Measurements from ENCODE around the gene CDH4.

The CDH4 gene

GRCh38 chr20:61850457-61850856, 598.4 kb downstream of the CDH4 start:
- DNase-seq (ENCODE audit: low read depth in 1 of 2, low spot score in 1 of 2): no peak
- H3K27ac ChIP-seq (replicated peaks): no peak overlapping the region
- TF ChIP-seq GABPA (IDR thresholded peaks at IDR 0.05; ENCODE audit: low read depth): no peak
- TF ChIP-seq POLR2AphosphoS5 (IDR thresholded peaks at IDR 0.05; ENCODE audit: low read depth): no peak
- TF ChIP-seq, protein P1, sequence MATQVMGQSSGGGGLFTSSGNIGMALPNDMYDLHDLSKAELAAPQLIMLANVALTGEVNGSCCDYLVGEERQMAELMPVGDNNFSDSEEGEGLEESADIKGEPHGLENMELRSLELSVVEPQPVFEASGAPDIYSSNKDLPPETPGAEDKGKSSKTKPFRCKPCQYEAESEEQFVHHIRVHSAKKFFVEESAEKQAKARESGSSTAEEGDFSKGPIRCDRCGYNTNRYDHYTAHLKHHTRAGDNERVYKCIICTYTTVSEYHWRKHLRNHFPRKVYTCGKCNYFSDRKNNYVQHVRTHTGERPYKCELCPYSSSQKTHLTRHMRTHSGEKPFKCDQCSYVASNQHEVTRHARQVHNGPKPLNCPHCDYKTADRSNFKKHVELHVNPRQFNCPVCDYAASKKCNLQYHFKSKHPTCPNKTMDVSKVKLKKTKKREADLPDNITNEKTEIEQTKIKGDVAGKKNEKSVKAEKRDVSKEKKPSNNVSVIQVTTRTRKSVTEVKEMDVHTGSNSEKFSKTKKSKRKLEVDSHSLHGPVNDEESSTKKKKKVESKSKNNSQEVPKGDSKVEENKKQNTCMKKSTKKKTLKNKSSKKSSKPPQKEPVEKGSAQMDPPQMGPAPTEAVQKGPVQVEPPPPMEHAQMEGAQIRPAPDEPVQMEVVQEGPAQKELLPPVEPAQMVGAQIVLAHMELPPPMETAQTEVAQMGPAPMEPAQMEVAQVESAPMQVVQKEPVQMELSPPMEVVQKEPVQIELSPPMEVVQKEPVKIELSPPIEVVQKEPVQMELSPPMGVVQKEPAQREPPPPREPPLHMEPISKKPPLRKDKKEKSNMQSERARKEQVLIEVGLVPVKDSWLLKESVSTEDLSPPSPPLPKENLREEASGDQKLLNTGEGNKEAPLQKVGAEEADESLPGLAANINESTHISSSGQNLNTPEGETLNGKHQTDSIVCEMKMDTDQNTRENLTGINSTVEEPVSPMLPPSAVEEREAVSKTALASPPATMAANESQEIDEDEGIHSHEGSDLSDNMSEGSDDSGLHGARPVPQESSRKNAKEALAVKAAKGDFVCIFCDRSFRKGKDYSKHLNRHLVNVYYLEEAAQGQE (IDR thresholded peaks at IDR 0.05; ENCODE audit: insufficient replicate concordance, low read depth): no peak
- no peak for TF ChIP-seq SPI1 (IDR thresholded peaks at IDR 0.05; ENCODE audit: borderline replicate concordance, low read depth)
- TF ChIP-seq, protein P2, sequence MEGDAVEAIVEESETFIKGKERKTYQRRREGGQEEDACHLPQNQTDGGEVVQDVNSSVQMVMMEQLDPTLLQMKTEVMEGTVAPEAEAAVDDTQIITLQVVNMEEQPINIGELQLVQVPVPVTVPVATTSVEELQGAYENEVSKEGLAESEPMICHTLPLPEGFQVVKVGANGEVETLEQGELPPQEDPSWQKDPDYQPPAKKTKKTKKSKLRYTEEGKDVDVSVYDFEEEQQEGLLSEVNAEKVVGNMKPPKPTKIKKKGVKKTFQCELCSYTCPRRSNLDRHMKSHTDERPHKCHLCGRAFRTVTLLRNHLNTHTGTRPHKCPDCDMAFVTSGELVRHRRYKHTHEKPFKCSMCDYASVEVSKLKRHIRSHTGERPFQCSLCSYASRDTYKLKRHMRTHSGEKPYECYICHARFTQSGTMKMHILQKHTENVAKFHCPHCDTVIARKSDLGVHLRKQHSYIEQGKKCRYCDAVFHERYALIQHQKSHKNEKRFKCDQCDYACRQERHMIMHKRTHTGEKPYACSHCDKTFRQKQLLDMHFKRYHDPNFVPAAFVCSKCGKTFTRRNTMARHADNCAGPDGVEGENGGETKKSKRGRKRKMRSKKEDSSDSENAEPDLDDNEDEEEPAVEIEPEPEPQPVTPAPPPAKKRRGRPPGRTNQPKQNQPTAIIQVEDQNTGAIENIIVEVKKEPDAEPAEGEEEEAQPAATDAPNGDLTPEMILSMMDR (IDR thresholded peaks at IDR 0.05; ENCODE audit: insufficient read depth, low read length): no peak
- H3K27me3 ChIP-seq (ENCODE audit: insufficient read depth, poor library complexity, severe bottlenecking): no peaks in the 10 kb centered on the region
- no peak overlapping the region for H3K4me3 ChIP-seq (replicated peaks; ENCODE audit: insufficient read depth, low read length)

GRCh38 chr20:61850926-61851900, 599.2 kb downstream of the CDH4 start:
- H3K27me3 ChIP-seq (ENCODE audit: insufficient read depth, poor library complexity, severe bottlenecking): no peaks in the 10 kb centered on the region
- no peak overlapping the region for H3K27ac ChIP-seq (replicated peaks)
- no peak overlapping the region for H3K4me3 ChIP-seq (replicated peaks; ENCODE audit: insufficient read depth, low read length)
- TF ChIP-seq, protein P2 (IDR thresholded peaks at IDR 0.05; ENCODE audit: insufficient read depth, low read length): no peak
- TF ChIP-seq, protein P1 (IDR thresholded peaks at IDR 0.05; ENCODE audit: insufficient replicate concordance, low read depth): no peak
- TF ChIP-seq GABPA (IDR thresholded peaks at IDR 0.05; ENCODE audit: low read depth) (no peak), POLR2AphosphoS5 (IDR thresholded peaks at IDR 0.05; ENCODE audit: low read depth) (no peak)
- DNase-seq (ENCODE audit: low read depth in 1 of 2, low spot score in 1 of 2): no peak

DNA sequence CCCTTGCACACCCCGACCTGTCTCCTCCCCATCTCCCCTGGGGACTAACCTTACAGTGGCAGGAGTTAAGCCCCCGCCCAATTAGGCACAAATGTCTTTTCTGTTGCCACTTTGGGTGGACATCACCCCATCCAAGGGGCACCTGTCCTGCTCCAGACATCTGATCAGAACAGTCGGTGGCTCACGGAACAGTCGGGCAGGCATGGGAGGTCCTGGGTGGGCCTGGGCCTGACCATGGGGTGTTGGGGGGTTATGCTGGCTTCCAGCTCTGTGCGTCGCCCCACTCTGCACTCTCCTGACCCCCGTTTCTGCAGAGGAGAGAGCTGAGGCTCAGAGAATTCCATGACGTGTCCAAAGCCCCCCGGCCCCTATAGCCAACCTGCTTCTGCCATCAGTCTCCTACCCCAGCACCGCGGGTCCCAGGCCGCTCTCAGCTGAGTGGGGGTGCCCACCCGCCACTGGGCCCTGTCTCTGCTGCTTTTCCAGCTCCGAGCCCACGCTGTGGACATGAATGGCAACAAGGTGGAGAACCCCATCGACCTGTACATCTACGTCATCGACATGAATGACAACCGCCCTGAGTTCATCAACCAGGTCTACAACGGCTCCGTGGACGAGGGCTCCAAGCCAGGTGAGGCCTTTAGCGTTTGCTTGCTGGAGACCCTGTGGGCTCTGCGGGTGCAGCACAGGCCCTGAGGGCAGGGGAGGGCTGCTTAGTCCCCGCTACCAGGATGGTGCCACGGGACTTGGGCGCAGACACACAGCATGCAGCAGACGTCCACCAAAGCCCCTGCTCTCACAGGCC, 600.4 kb downstream of the CDH4 start:
- Histone ChIP-seq H3K4me3 (replicated peaks; ENCODE audit: insufficient read depth, low read length) (no peak overlapping the region), H3K27ac (replicated peaks) (no peak overlapping the region), H3K27me3 (ENCODE audit: insufficient read depth, poor library complexity, severe bottlenecking) (no peaks in the 10 kb centered on the region)
- TF ChIP-seq, protein P1 (IDR thresholded peaks at IDR 0.05; ENCODE audit: insufficient replicate concordance, low read depth): no peak
- TF ChIP-seq, protein P2 (IDR thresholded peaks at IDR 0.05; ENCODE audit: insufficient read depth, low read length): no peak
- TF ChIP-seq SPI1 (IDR thresholded peaks at IDR 0.05; ENCODE audit: borderline replicate concordance, low read depth) (no peak), POLR2AphosphoS5 (IDR thresholded peaks at IDR 0.05; ENCODE audit: low read depth) (no peak), GABPA (IDR thresholded peaks at IDR 0.05; ENCODE audit: low read depth) (no peak)
- no peak for DNase-seq (ENCODE audit: low read depth in 1 of 2, low spot score in 1 of 2)
